HepG2 (cell line): ENCODE measurements around the gene ESPNL.

Experiments used
- TAF1 ChIP-seq: sonication (generic); formaldehyde crosslinking; IDR thresholded peaks from 2 replicates; pipeline ENCODE4 v1.4.0; 2020; ENCODE audit warnings: missing genetic modification reagents
- ZFX ChIP-seq: sonication (generic); formaldehyde crosslinking; IDR thresholded peaks from 2 replicates; pipeline ENCODE4 v1.4.0; 2020; ENCODE audit warnings: mild to moderate bottlenecking, low read depth, missing genetic modification reagents, moderate library complexity

GRCh38 chr2:238069021-238069709, 31.0 kb upstream of the ESPNL start:
- TF ChIP-seq TAF1 (no peak), ZFX (CRISPR knock-in tag) (no peak)
